ENCODE measurements around the gene SLC47A2. TPM values are rescaled to one million over a fixed set of nuclear protein-coding genes. Genes with fewer than 3 reads are reported as not detected.

The SLC47A2 gene
- total RNA-seq, 1 experiment from 2014 or later: not detected

GRCh38 chr17:19747829-19748806 lies 31.7 kb upstream of the SLC47A2 start, which contains the start of gene ALDH3A1:
ALDH3A1 (minus strand) TSS chr17:19748298; CDS start chr17:19745129, 3,169 bp downstream.
- peak; percentile 80 for DNase-seq (ENCODE audit: low spot score)

- no peak for DNase-seq (ENCODE audit: low spot score)
Observed at GRCh38 chr17:19747159-19747719, 30.9 kb upstream of the SLC47A2 start.

GRCh38 chr17:19746517-19746916 lies 30.1 kb upstream of the SLC47A2 start:
- no peak for DNase-seq (ENCODE audit: low spot score)

- no peak for DNase-seq (ENCODE audit: low spot score)
Observed at GRCh38 chr17:19744922-19745757, 28.8 kb upstream of the SLC47A2 start.

GRCh38 chr17:19744492-19744891 lies 28.1 kb upstream of the SLC47A2 start:
- no peak for DNase-seq (ENCODE audit: low spot score)

GRCh38 chr17:19743101-19744100 lies 27.0 kb upstream of the SLC47A2 start:
- DNase-seq (ENCODE audit: low spot score): no peak

GRCh38 chr17:19742495-19742894 lies 26.1 kb upstream of the SLC47A2 start:
- no peak for DNase-seq (ENCODE audit: low spot score)

- DNase-seq (ENCODE audit: low spot score): no peak
Observed at GRCh38 chr17:19741832-19742457, 25.6 kb upstream of the SLC47A2 start.

GRCh38 chr17:19740933-19741332 lies 24.5 kb upstream of the SLC47A2 start:
- no peak for DNase-seq (ENCODE audit: low spot score)

- DNase-seq (ENCODE audit: low spot score): no peak
Observed at GRCh38 chr17:19739241-19740201, 23.1 kb upstream of the SLC47A2 start.

GRCh38 chr17:19738757-19739156 lies 22.4 kb upstream of the SLC47A2 start:
- no peak for DNase-seq (ENCODE audit: low spot score)

- DNase-seq (ENCODE audit: low spot score): no peak
Observed at GRCh38 chr17:19738073-19738449, 21.7 kb upstream of the SLC47A2 start.

- DNase-seq (ENCODE audit: low spot score): no peak
Observed at GRCh38 chr17:19737305-19738072, 21.1 kb upstream of the SLC47A2 start.

GRCh38 chr17:19736071-19736470 lies 19.7 kb upstream of the SLC47A2 start:
- no peak for DNase-seq (ENCODE audit: low spot score)

GRCh38 chr17:19733953-19734526 lies 17.7 kb upstream of the SLC47A2 start:
- no peak for DNase-seq (ENCODE audit: low spot score)

- no peak for DNase-seq (ENCODE audit: low spot score)
Observed at GRCh38 chr17:19731626-19732025, 15.2 kb upstream of the SLC47A2 start.

- DNase-seq (ENCODE audit: low spot score): no peak
Observed at GRCh38 chr17:19730843-19731242, 14.5 kb upstream of the SLC47A2 start.

- DNase-seq (ENCODE audit: low spot score): no peak
Observed at GRCh38 chr17:19729900-19730299, 13.5 kb upstream of the SLC47A2 start.

Measured in H4 (cell line).